GM18907 (cell line): Measurements from ENCODE around the gene HTR4.
"Not testable (repeated sequence)": the region's sequence is repeated elsewhere in the genome, so short reads cannot be mapped to it uniquely, and the experiment has no call there.

Experiments
- ATAC-seq: cut with Tn5 transposase; IDR thresholded peaks from one replicate; pipeline ENCODE4 v1.9.1; 2021; ENCODE audit warnings: mild to moderate bottlenecking, moderate library complexity; ENCODE audit not compliant: unreplicated experiment

The HTR4 gene

GRCh38 chr5:148540647-148541046 lies 113.7 kb downstream of the HTR4 start:
- ATAC-seq: no peak

GRCh38 chr5:148539851-148540250 lies 114.5 kb downstream of the HTR4 start:
- ATAC-seq: no peak

GRCh38 chr5:148535190-148535589 lies 119.1 kb downstream of the HTR4 start:
- ATAC-seq: no peak

- ATAC-seq: no peak
These were observed 121.2 kb downstream of the HTR4 start for GRCh38 chr5:148532969-148533670.

GRCh38 chr5:148529450-148529849 lies 124.9 kb downstream of the HTR4 start:
- ATAC-seq: not testable (repeated sequence)

GRCh38 chr5:148524721-148525120 lies 129.6 kb downstream of the HTR4 start:
- ATAC-seq: no peak

- ATAC-seq: no peak
These were observed 131.2 kb downstream of the HTR4 start for GRCh38 chr5:148523139-148523538.

GRCh38 chr5:148515460-148515859 lies 138.9 kb downstream of the HTR4 start:
- ATAC-seq: no peak

GRCh38 chr5:148514344-148514743 lies 140.0 kb downstream of the HTR4 start:
- no peak for ATAC-seq

GRCh38 chr5:148512498-148512897 lies 141.8 kb downstream of the HTR4 start:
- ATAC-seq: no peak

- ATAC-seq: peak; percentile 99
These were observed 142.4 kb downstream of the HTR4 start for GRCh38 chr5:148511810-148512347.

GRCh38 chr5:148509893-148510292 lies 144.4 kb downstream of the HTR4 start:
- ATAC-seq: no peak

- ATAC-seq: no peak
These were observed 146.7 kb downstream of the HTR4 start for GRCh38 chr5:148507648-148508047.

- no peak for ATAC-seq
These were observed 154.9 kb downstream of the HTR4 start for GRCh38 chr5:148499452-148499851.

- ATAC-seq: no peak
These were observed 156.6 kb downstream of the HTR4 start for GRCh38 chr5:148497757-148498156.

GRCh38 chr5:148492351-148492750 lies 162.0 kb downstream of the HTR4 start:
- no peak for ATAC-seq

GRCh38 chr5:148491793-148492184 lies 162.5 kb downstream of the HTR4 start:
- no peak for ATAC-seq

GRCh38 chr5:148491015-148491792 lies 163.1 kb downstream of the HTR4 start:
- no peak for ATAC-seq

GRCh38 chr5:148488757-148489156 lies 165.6 kb downstream of the HTR4 start:
- no peak for ATAC-seq

- no peak for ATAC-seq
These were observed 167.9 kb downstream of the HTR4 start for GRCh38 chr5:148486456-148486855.

GRCh38 chr5:148484651-148485050 lies 169.7 kb downstream of the HTR4 start:
- ATAC-seq: no peak

GRCh38 chr5:148483750-148484149 lies 170.6 kb downstream of the HTR4 start:
- no peak for ATAC-seq
